HG03439 (cell line): Measurements from ENCODE around the gene FTSJ3.

Experiments
- ATAC-seq: cut with Tn5 transposase; IDR thresholded peaks from one replicate; pipeline ENCODE4 v1.9.1; 2021; ENCODE audit warnings: mild to moderate bottlenecking, moderate library complexity; ENCODE audit not compliant: unreplicated experiment

FTSJ3 gene

DNA sequence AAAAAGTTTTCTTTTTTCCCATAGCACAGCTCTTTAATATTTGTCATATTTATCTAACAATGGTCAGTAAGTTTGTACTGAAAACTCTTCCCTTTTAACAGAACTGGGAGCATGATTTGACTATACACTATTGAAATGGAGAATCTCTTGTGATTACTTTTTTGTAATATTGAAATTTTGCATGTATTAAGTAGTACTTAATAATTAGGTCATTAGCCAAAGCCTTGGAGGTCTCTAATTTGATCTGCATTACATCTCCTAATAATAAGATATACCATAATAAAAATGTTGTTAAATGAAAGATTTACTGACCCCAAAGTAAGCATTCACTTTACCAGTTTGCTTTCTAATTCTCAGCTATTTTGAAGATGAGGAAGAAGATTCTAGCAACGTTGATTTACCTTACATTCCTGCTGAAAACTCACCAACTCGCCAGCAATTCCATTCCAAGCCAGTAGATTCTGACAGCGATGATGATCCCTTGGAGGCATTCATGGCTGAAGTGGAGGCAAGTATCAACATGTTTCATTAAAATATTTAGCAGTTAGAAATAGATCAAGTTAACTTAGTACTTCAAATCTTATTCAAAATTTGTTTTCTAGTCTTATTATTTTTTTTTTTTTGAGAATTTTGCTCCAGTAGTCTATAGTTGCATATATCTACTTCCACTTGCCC, 35.3 kb downstream of the FTSJ3 start:
- no peak for ATAC-seq

DNA sequence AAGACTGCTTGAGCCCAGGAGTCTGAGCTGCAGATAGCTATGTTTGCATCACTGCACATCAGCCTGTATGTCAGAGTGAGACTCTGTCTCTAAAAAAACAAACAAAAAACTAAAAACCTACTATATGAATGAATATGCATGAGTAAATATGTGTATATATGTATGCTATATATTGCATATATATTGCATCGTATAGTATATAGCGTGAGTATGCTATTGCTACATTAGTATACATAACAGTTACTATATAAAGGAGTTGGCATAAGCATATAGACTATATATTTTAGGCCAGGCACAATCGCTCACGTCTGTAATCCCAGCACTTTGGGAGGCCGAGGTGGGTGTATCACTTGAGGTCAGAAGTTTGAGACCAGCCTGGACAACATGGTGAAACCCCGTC, 37.4 kb downstream of the FTSJ3 start:
- no peak for ATAC-seq

DNA sequence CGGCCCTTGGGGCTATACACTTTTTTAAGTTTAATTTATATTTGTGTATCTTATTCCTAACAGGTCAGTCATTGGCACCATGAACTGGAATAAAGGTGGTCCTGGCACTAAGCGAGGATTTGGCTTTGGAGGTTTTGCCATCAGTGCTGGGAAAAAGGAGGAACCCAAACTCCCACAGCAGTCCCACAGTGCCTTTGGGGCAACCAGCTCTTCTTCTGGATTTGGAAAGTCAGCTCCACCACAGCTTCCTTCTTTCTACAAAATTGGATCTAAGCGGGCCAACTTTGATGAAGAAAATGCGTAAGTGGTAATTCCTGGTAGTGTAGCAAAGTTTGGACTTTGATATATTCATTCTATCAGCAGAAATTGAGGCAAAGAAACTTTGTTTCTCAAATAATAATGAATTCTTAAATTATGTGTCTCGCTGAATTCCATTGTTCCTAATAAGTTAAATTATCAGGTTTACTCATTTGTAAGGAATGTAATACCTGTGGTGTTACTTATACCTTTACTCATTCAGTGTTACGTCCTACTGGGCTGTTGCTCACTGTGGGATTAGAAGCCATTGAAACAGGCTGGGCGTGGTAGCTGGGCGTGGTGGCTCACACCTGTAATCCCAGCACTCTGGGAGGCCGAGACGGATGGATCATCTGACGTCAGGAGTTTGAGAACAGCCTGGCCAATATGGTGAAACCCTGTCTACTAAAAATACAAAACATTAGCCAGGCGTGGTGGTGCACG, 40.3 kb downstream of the FTSJ3 start:
- ATAC-seq: no peak

DNA sequence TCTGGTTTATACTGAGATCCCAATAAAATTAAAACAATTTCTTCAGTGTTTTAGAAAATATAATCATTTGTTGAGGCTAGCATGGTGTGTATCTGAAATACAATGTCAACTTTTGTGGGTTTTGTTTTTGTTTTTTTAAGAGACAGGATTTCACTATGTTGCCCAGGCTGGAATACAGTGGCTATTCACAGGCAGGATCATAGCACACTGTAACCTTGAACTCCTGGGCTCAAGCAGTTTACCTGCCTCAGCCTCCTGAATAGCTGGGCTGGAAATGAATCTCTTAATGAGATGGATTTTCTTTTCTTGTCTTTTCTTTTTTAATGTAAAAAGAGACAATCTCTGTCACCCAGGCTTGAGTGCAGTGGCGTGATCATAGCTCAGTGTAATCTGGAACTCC, 41.3 kb downstream of the FTSJ3 start:
- no peak for ATAC-seq

DNA sequence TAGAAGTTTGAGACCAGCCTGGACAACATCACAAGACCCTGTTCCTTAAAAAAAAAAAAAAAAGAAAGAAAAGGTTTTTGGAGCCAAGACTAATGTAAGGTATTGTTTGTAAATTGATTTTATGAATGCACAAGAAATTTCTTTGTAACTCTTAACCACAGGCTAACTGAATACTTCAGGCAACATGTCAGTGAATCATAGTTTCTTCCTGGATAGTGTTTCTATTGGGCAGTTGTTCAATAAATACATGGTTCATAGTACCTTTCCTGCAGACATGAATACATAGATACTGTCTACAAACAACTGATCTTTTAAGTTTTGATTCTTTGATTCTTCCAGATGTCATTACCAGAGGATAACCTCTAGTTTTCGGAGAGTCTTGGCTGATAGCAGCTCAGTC, 41.9 kb downstream of the FTSJ3 start:
- ATAC-seq: no peak

DNA sequence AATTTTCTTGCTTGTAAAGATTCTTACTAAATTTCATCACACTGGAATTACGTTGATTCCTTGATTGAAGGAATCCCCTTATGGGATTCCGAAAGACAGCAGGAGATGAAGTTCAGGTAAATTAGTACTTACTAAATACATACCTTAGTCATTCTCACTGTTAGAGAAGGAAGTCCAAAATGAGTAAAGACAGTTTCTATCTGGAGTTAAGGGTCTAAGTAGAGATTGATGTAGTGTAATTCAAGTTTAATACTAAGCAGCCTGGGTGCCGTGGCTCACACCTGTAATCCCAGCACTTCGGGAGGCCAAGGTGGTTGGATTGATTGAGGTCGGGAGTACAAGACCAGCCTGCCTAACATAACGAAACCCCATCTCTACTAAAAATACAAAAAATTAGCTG, 43.9 kb downstream of the FTSJ3 start:
- no peak for ATAC-seq

DNA sequence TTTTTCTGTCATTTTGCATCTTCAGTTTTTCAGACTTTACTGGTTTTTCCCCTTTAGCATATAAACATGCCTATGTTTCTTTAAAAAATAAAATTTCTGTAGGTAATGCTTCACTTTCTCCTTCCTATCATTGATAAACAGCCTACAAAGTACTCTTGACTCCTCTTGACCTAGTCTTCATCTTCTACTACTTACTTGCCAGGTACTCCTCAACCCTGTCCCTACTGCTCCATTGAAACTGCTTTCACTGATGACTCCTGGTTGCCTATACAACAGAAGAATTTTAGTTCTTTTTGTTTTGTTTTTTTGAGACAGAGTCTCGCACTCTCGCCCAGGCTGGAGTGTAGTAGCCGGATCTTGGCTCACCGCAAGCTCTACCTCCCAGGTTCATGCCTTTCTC, 46.5 kb downstream of the FTSJ3 start:
- ATAC-seq: no peak

DNA sequence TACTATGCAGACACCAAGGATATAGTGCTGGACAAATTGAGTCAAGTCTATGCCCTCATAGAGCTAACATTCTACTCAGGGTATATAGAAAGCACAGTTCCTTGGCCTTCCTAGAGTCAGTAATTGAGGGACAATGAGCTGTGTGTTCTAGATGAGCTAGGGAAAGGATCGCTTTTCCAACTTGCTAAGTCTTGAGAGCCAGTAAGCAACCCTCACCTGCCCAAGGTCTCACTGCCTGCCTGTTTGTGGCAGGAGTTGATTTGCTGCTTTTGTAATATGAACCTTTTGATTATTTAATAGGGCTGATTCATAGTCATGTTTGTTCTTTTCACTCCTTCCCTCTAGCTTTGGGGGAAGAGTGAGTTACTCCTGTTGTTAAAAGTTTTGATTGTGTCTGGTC, 47.0 kb downstream of the FTSJ3 start:
- ATAC-seq: no peak

DNA sequence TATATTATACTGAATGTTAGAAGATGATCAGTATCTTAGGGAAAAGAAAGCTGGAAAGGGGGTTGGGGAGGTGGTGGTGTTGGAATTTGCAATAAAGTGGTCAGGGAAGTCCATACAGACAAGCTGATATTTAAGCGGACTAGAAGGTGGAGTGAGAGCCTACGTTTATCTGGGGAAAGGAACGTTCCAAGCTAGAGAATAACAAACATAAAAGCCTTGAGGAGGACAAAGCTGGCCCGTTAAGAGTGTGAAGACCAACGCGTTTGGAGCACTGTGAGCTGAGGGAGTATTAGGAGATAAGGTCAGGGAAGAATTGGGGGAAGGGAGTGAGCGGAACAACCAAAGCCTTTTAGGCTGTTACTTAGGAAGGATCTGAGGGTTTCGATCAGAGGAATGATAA, 52.0 kb downstream of the FTSJ3 start:
- no peak for ATAC-seq

DNA sequence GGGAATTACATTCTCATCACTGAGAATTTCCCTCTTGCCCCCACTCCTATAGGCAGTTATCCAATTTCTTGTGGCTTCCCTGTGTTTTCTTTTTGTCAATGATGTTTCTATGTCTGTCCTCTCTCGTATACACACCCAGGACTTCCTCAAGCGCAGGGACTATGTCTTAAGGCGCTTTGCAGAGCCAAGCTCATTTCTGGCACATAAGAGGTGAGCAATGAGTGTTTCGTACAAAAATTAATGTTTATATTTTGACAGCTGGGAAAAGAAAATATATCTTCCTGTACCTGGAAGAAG, 52.5 kb downstream of the FTSJ3 start:
- ATAC-seq: no peak

DNA sequence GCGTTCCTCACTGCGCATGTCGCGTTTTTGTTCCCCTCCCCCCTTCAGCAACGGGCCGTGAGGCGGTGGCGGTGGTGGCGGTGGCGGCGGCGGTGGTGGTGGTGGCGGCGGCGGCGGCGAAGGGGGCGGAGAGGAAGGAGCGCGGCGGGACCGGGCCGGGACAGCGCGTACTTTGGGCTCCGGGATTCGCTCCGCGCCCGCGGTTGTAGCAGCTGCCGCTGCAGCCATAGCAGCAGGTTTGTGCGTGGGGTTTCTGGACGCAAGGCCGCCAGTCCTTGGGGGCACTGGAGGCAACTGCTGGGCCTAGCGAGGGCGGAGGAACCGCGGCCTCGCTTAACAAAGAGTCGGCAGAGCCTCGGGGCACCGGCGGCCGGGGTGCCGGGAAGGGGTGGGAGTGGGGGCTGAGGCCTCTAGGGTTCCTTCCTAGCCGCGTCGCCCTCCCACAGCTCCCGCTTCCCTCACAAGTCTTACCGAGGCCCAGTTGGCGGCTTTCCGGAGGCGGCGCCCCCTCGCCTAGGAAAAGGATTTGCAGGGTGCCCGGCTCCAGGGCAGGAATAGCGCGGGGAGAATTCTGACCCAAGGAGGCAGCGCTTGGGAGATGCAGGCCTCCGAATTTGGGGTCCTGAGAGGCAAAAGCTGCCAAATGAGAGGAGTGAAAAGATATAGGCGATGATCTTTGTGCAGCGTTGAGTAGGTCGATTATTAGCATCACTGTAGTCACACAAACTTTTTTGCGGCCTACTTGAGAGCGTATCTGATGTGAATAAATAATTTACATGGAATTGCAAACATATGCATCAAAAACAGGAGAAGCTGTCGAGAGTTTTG, 53.1 kb downstream of the FTSJ3 start, which contains the start of gene DDX42:
DDX42 (plus strand) TSS at position 30 of the 828 bp plus-strand sequence. CDS start 12,880 bp downstream, outside the sequence.
- peak; percentile 6 for ATAC-seq

DNA sequence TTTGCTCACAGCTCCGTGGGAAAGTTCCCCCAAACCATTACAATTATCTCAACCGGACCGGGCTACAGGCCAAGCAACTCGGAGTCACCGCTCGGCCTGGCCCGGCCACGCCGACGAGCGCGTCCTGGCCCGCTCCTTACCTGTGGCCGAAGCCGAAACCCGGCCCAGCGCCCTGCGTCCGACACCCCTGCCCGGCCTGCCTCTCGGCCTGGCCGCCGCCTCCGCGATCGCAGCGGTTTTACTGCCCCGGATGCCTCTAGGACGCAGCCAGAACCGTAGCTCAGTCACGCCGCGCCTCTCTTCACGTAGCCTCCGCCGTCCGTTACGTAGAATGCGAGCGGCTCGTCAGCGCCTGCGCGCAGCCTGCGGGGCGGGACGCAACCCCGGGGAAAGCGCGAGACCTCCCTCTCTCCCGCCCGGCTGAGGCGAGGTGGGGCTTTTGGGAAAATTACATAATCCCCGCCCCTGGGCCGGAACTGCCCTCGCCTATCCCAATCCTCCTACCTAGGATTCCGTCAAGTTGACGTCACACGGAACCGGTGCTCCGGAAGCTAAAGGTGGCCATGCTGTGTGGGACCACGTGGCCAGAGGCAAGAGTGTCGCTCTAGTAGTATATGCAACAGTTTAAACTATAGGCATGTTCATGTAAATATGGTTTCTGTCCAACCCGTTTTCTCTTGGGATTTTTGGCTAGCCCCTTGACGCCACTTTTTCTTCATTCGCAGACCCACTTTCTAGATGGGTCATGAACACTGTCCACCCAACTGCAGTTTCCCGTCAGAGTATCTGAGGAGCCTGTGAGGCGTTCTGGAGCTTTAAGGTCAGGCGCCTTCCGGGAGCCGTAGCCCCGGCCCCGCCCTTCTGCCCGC, 54.0 kb downstream of the FTSJ3 start, which contains the start of gene CCDC47:
CCDC47 (minus strand) TSS at position 326 of the 869 bp plus-strand sequence. CDS start 7,422 bp downstream, outside the sequence.
- peak; percentile 85 for ATAC-seq

DNA sequence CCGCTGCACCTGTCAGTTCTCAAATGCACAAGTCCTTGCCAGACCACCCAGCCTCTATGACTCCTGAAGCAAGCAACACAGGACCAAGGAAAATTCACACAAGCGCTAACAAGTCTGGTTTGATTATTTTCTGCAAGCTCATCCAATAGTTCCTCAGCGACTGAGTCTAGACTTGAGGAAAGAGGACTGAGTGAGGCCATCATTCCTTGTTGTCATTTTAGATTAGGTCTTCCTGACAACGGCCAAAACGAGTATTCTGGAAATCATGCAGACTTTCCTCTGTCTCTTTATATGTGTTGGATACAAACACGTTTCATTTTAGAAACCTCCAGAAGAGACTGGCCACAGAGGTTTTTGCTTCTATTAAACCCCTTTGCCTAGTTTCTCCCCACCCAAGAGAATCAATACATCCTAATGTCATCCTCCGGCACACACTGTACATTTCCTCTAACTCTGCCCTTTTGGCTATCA, 54.6 kb downstream of the FTSJ3 start:
- ATAC-seq: no peak
